ENCODE results near the gene EXOC3L1.

- TF ChIP-seq CTCF (IDR thresholded peaks at IDR 0.05) (no peak), POLR2A (IDR thresholded peaks at IDR 0.05) (no peak)
These were observed 7.6 kb downstream of the EXOC3L1 start for GRCh38 chr16:67182288-67182687.

Data from vagina (tissue), 2 donors.